Inferior parietal cortex (tissue), 1 donor: Measurements from ENCODE around the gene ZHX3.
A peak's percentile ranks its signal among the peaks of the same experiment; 100 is the strongest.

Experiments used
- DNase-seq: peaks from one replicate; pipeline ENCODE4 v3.0.0-alpha.2; 2016; ENCODE audit errors: extremely low spot score

Gene ZHX3

GRCh38 chr20:41317546-41318270 lies at the start of gene ZHX3:
Gene ZHX3 (minus strand): TSS chr20:41317731. CDS start chr20:41204916, 112,815 bp downstream.
- DNase-seq = peak; percentile 92

GRCh38 chr20:41367393-41367695 lies 49.8 kb upstream of the ZHX3 start:
- no peak for DNase-seq

GRCh38 chr20:41366546-41367392 lies 49.2 kb upstream of the ZHX3 start, which contains the start of gene EMILIN3:
Gene EMILIN3 (minus strand): TSS chr20:41366818. CDS start chr20:41366634, 184 bp downstream.
- no peak for DNase-seq

- DNase-seq = no peak
These were observed 48.4 kb upstream of the ZHX3 start for GRCh38 chr20:41365777-41366545.

- DNase-seq = no peak
These were observed 47.6 kb upstream of the ZHX3 start for GRCh38 chr20:41364967-41365765.

- no peak for DNase-seq
These were observed 46.8 kb upstream of the ZHX3 start for GRCh38 chr20:41364236-41364855.

- DNase-seq = no peak
These were observed 46.1 kb upstream of the ZHX3 start for GRCh38 chr20:41363601-41364000.

- no peak for DNase-seq
These were observed 45.2 kb upstream of the ZHX3 start for GRCh38 chr20:41362748-41363140.

- no peak for DNase-seq
These were observed 44.5 kb upstream of the ZHX3 start for GRCh38 chr20:41361757-41362747.

- DNase-seq = no peak
These were observed 43.6 kb upstream of the ZHX3 start for GRCh38 chr20:41360831-41361756.

- DNase-seq = no peak
These were observed 42.0 kb upstream of the ZHX3 start for GRCh38 chr20:41359541-41360011.

GRCh38 chr20:41358717-41359116 lies 41.2 kb upstream of the ZHX3 start:
- DNase-seq = no peak

- DNase-seq = no peak
These were observed 40.7 kb upstream of the ZHX3 start for GRCh38 chr20:41358230-41358629.

- DNase-seq = no peak
These were observed 40.1 kb upstream of the ZHX3 start for GRCh38 chr20:41357424-41358163.

- DNase-seq = no peak
These were observed 39.4 kb upstream of the ZHX3 start for GRCh38 chr20:41356951-41357350.

GRCh38 chr20:41355598-41356203 lies 38.2 kb upstream of the ZHX3 start:
- no peak for DNase-seq

GRCh38 chr20:41355192-41355591 lies 37.7 kb upstream of the ZHX3 start:
- DNase-seq = no peak
